Fibroblast of skin of left quadriceps (primary cell): ENCODE data around the gene VSTM5.

Experiments
- DNase-seq, 2 experiments: peaks; one replicate each; pipeline ENCODE4 v3.0.0-alpha.2; 2013; ENCODE audit warnings: low read depth in 2 of 2

Gene VSTM5

DNA sequence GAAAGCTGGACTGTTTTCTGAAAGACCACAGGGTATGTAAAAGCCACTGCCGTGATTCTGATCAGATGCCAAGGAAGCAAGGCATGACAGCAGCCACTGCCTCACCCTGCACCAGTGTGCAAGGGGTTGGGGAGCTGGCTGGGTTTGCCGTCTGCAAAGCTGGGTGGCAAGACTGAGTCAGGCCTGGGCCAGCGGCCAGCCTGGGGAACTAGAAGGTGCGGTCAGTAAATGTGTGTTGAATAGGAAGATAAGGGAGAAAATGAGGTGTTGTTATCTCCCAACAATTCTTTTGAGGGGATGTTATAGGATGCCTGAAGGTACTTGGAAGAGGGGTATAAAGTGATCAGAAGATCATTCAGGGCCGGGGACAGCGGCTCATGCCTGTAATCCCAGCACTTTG, 8.0 kb downstream of the VSTM5 start:
- DNase-seq = no peak

- no peak for DNase-seq
These were observed 8.4 kb downstream of the VSTM5 start for GRCh38 chr11:93842034-93842433.

DNA sequence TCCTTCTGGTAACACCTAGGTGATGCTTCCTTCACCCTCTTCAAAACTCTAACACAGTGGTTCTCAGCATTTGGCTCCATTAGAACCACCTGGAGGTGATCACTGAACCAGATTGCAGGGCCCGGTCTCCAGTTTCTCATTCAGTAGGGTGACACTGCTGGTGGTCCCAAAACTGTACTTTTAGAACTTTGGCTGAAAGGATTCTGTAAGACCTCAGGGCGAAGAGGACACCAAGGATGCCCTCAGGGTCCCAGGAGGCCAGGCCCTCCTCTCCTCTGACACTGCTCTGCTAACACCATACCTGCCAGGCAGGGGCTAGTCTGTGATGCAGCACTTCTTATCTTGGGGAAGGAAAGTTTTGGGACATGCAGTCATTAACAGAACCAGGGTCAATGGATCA, 9.0 kb downstream of the VSTM5 start:
- no peak for DNase-seq

DNA sequence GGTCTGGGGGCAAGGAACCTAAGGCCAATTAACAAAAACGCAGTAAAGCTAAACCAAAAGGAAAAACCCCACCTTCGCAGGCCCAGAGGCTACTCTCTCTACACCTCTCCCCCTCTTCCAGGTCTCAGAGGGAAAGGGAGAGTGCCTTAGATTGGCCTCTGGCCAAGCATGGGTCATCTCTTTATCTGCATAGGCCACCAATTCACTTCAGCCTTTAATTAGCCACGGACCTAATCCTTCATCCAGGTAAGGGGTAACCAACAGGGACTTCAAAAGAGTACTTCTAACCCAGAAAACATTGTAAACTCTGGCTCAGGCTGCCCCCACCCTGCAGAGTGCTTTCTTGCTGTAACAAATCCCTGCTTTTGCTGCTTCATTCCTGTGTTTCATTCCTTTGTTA, 9.4 kb downstream of the VSTM5 start:
- no peak for DNase-seq

GRCh38 chr11:93840180-93840579, 10.2 kb downstream of the VSTM5 start:
- DNase-seq = no peak

- no peak for DNase-seq
These were observed 11.5 kb downstream of the VSTM5 start for GRCh38 chr11:93838967-93839366.

GRCh38 chr11:93832780-93833179, 17.6 kb downstream of the VSTM5 start:
- DNase-seq = no peak

GRCh38 chr11:93831343-93832127, 18.9 kb downstream of the VSTM5 start:
- DNase-seq = no peak

- no peak for DNase-seq
These were observed 20.8 kb downstream of the VSTM5 start for GRCh38 chr11:93829598-93829997.

DNA sequence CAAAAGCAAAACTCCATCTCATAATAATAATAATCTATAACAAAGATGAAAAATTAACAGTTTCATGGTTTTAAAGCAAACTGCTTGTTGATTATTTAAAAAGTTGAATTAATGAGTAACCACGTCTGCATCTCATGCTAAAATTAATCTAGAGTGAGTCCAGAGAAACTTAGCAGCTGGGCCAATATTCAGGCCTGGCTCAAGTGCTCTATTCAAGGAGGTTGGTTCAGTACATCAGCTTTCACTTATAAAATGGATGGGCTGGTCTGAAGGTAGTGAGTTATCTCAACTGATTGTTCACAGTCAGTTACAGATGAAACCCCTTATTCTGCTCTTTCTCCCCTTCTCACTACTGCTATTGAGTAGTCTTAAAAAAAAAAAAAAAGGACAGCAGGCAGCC, 23.1 kb downstream of the VSTM5 start:
- no peak for DNase-seq

DNA sequence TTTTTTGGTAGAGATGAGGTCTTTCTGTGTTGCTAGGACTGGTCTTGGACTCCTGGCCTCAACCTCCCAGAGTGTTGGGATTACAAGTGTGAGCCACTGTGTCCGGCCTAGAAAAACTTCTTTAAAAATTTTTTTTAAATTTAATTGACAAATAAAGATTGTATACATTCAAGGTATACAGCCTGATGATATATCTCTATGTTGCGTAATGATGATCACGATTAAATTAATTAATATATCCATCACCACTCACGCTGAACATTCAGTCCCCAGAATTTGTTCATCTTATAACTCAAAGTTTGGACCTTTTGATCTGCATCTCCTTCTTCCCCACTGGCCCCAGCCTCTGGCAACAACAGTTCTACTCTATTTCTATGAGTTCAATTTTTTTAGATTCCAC, 27.2 kb downstream of the VSTM5 start:
- no peak for DNase-seq

- no peak for DNase-seq
These were observed 28.1 kb downstream of the VSTM5 start for GRCh38 chr11:93822359-93822758.

- no peak for DNase-seq
These were observed 28.8 kb downstream of the VSTM5 start for GRCh38 chr11:93821617-93822016.

DNA sequence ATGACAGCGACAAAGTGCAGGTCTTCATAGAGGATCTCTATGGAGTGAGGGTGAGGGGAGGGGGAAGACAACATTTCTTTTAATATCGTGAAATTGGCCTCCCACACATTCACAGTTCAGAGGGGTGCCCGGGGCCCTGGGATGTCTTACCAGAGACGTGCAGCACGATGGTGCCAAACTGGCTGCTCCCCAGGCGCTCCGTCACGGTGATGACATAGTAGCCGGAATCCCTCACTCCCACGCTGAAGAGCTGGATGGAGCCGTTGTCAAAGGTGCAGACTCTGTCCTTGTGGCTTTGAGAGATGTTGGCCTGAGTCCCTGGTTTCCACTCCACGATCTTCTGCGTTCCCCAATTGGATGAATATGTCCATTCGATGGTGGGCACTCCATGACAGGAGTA, 29.6 kb downstream of the VSTM5 start:
- DNase-seq = no peak

- no peak for DNase-seq
These were observed 30.3 kb downstream of the VSTM5 start for GRCh38 chr11:93819966-93820695.

DNA sequence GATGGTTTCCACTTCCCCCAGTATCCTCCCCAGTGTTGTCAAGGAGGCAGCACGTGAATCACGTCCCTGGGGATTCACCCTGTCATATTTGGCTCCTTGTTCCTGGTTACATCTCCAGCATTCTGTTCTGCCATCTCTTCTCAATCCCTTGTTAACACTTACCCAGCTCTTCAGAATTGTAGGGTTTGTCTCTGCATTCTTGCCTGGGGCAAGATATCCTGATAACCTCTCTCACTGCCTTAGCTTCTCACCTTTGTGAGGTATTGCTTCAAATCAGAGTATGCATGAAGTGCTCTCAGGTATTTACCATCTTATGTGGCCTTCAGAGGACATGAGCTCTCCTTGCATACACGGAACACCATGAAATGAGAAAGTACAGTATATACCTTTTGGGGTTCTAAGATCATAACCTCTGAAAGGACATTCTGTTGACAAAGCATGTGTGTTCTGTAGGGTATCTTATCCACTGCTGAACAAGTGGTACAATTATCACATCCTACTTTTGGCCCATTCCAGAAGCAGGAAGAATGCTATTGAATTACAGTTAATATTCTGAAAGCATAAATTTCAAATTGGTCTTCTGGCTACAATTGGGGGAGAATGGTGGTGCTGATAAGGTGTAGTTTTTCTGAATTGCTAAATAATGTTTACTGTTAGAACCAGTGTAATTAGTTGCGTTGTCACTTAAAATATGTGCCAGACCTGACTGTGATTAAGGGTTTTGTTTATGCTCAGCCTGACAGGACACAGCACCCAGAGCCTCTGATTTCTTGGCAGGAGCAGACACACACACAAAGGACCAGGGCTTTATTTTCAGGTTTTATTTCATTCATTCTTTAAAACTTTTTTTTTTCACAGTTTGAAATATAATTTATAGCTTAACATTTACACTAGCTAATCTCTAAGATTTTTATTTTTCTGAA, 32.7 kb downstream of the VSTM5 start:
- no peak for DNase-seq

- no peak for DNase-seq
These were observed 35.3 kb downstream of the VSTM5 start for GRCh38 chr11:93814966-93815633.

DNA sequence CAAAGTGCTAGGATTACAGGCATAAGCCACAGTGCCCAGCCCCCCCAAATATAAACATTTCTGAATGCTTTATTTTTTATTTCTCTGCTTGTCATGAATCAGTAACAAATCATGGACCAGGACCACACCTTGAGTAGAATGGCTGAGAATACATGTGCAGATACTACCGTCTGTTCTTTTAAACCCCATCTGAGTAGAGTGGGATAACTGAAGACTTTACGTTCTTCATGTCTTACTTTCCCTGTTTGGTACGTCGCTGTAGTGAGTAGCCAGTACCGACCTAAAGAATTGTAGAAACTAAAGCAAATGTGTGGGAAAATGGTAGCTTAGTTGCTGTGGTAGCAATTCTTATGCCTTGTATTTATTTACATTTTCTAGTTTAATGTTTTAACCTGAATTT, 36.4 kb downstream of the VSTM5 start:
- DNase-seq = no peak

GRCh38 chr11:93807980-93808379, 42.4 kb downstream of the VSTM5 start:
- no peak for DNase-seq

- DNase-seq = no peak
These were observed 45.5 kb downstream of the VSTM5 start for GRCh38 chr11:93804879-93805278.

DNA sequence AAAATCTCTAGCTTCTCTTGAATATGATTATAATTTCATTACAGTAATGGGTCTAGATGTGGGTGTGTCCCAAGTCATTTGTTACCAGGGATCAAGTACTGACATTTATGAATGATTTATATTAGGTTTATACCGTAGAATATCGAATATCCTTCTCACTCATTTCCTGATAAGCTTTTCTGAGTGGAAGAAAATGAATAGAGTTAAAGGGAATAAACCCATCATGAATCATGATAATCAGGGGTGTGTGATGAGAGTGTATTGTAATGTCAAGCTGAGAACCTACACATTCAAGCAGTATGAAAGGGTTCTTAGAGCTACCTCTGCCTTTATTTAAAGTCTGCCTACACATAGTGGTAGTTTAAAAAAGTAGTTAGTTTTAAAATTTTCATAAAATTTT, 49.1 kb downstream of the VSTM5 start:
- DNase-seq = no peak
